Sigmoid colon (tissue), 4 donors: ENCODE results near the gene TRPM4.
"Not testable (repeated sequence)": the region's sequence is repeated elsewhere in the genome, so short reads cannot be mapped to it uniquely, and the experiment has no call there.

Experiments used
- EP300 ChIP-seq, 4 donors: sonication (generic); formaldehyde crosslinking; IDR thresholded peaks; one replicate each; pipeline ENCODE4 v1.6.1; 2017; ENCODE audit warnings: antibody characterized with exemption in 4 of 4
- POLR2A ChIP-seq, 2 donors: fragments of 450-650 bp; IDR thresholded peaks; one replicate each; pipeline ENCODE4 v1.6.1; 2016; ENCODE audit warnings: antibody characterized with exemption in 2 of 2, mild to moderate bottlenecking in 2 of 2, moderate library complexity in 2 of 2
- POLR2AphosphoS5 ChIP-seq, 4 donors: sonication (generic); formaldehyde crosslinking; IDR thresholded peaks; one replicate each; pipeline ENCODE4 v1.6.1; 2017; ENCODE audit warnings: antibody characterized with exemption in 4 of 4
- TF ChIP-seq, protein P1 (sequence below), 4 experiments: fragments of 450-650 bp in 3 of 4; fragments of 200-600 bp in 1 of 4; IDR thresholded peaks; one replicate each; pipeline ENCODE4 v1.5.1; 2016 to 2019; ENCODE audit warnings: antibody characterized with exemption in 4 of 4, mild to moderate bottlenecking in 3 of 4, moderate library complexity in 2 of 4

DNA sequence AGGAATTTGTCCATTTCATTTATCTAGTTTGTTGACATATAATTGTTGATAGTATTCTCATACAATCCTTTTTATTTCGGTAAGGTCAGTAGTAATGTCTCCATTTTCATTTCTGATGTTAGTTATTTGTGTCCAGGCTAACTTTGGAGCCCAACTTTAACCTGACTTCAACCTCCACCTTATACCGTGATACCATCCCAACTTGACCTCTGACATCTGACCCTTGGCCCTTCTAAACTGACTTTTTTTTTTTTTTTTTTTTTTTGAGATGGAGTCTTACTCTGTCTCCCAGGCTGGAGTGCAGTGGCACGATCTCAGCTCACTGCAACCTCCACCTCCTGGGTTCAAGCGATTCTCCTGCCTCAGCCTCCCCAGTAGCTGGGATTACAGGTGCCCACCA, 51.9 kb downstream of the TRPM4 start:
- not testable (repeated sequence) for TF ChIP-seq EP300, POLR2A, POLR2AphosphoS5 (IDR thresholded peaks at IDR 0.05)
- TF ChIP-seq, protein P1, sequence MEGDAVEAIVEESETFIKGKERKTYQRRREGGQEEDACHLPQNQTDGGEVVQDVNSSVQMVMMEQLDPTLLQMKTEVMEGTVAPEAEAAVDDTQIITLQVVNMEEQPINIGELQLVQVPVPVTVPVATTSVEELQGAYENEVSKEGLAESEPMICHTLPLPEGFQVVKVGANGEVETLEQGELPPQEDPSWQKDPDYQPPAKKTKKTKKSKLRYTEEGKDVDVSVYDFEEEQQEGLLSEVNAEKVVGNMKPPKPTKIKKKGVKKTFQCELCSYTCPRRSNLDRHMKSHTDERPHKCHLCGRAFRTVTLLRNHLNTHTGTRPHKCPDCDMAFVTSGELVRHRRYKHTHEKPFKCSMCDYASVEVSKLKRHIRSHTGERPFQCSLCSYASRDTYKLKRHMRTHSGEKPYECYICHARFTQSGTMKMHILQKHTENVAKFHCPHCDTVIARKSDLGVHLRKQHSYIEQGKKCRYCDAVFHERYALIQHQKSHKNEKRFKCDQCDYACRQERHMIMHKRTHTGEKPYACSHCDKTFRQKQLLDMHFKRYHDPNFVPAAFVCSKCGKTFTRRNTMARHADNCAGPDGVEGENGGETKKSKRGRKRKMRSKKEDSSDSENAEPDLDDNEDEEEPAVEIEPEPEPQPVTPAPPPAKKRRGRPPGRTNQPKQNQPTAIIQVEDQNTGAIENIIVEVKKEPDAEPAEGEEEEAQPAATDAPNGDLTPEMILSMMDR (IDR thresholded peaks at IDR 0.05) = not testable (repeated sequence)
